Measurements from ENCODE around the gene NSMCE1.

NSMCE1 gene

GRCh38 chr16:27268376-27269299 lies at the start of gene NSMCE1:
Gene NSMCE1, minus strand, starts transcription at chr16:27268772. Its CDS starts 11,202 bp downstream, at chr16:27257570.
- DNase-seq, result peak; percentile 94

DNA sequence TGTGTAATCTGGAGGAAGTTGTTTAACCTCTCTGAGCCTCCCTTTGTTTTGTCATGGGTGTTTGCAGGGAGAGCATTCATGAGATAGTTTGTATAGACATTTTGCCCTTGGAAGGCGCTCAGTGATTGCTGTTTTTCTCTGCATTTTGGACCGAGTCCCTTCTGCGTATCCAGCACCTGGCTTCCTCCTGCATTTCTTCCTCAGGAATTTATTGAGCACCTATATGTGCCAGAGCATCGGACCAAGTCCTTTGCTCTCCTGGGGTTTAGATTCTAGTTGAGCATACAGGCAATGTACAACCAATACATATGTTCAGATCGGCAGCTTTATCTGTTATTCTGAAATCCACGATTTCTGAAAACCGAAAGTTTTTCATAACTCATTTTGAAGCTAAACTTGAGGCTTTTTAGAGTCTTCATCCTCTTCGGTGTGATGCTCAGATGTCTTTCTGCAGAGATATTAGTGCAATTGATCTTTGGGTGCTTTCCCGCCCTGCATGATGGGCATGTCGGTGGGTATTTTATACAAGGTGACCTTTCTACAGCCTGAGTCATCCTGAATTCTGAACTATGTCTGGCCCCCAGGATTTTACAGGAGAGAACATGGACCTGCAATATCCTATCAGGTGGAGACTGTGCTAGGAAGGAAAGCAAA lies 49.3 kb upstream of the NSMCE1 start:
- DNase-seq, result no peak

GRCh38 chr16:27317320-27317719 lies 48.7 kb upstream of the NSMCE1 start:
- DNase-seq, result no peak

GRCh38 chr16:27316038-27316680 lies 47.6 kb upstream of the NSMCE1 start:
- DNase-seq, result no peak

DNA sequence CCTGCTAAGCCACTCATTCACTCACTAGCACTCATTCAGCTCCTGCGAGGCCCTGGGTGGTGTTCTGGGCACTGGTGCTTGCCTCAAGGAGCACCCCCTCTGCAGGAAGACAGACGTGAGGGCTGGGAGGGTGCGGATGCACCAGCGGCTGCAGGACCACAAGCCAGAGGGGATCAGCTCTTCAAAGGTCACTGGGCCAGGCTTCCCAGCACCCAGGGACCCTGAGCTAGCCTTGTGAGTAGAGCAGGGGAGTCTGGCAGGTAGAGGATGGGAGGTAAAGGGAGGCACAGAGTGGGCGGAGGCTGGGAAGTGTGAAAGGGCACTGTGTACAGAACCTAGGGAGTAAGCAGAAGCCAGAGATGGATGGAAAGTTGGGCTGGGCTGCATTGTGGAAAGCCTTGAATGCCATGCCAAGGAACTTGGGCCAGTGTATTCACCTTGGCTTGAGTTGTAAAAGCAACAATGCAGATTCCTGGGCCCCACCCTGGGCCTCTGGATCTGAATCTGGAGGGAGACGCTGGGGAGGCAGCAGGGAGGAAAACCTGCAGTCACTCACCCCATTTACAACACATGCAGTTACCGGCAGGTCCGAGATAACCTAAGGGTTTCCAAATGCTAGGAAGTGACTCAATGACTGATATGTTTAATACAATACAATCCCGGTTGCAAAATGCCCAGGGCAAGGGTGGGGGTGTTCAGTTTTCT lies 46.9 kb upstream of the NSMCE1 start:
- DNase-seq, result peak; percentile 64

DNA sequence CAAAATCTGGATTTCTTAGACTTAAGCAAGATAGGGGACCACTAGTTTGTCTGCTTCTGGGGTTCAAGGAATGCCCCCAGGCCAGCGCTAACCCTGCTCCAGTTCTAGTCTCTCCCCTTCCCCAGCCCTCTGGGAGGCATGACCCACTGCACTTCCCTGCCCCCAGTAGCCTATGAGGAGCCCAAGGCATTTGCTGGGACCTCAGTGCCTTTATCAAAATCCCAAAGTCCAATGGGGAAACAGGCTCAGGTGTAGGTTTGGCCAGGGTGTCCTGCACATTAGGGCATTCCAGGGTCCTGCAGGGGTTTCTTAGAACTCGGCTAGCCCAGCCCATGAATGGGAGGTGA lies 46.4 kb upstream of the NSMCE1 start:
- DNase-seq, result no peak

GRCh38 chr16:27314161-27314723 lies 45.7 kb upstream of the NSMCE1 start:
- peak; percentile 79 for DNase-seq

GRCh38 chr16:27313422-27314160 lies 45.0 kb upstream of the NSMCE1 start, which contains the start of gene IL4R:
Gene IL4R, plus strand, starts transcription at chr16:27313974. Its CDS starts 26,230 bp downstream, at chr16:27340204.
- DNase-seq, result peak; percentile 88

DNA sequence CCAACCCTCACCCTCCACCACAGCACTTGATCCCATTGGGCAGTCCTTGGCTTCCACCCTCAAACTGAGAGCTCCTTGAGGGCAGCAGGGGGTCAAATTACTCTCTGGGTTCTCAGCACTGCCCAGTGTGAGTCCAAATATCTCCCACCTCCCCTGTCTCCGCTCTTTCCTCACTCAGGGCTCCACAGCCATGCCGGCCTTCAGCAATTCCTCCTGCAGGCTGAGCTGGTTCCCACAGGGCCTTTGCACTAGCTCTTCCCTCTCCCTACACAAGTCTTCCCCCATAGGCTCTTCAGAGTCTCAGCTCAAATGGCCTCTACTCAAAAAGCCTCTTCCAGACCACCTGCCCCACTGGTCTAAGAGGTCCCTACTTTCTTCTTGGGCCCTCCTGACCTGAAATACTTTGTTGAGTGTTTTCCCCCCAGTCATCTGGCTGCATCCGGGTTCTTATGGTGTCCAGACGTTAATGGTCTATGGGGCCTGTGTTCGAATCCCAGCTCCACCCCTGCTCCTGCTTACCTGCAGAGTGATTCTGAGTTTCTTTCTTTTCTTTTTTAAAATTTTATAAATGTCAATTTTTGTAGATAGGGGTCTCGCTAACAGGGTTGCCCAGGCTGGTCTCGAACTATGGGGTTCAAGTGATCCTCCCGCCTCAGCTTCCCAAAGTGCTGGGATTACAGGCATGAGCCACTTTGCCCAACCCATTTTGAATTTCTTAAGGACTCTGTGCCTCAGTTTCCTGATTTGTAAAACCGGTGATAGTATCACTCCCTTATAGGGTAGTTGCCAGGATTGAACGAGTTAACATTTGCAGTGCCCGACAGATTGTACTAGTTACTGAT lies 44.2 kb upstream of the NSMCE1 start:
- DNase-seq, result no peak

- no peak for DNase-seq
Measured at GRCh38 chr16:27311897-27312303, 43.3 kb upstream of the NSMCE1 start.

- DNase-seq, result no peak
Measured at GRCh38 chr16:27311448-27311830, 42.9 kb upstream of the NSMCE1 start.

- DNase-seq, result no peak
Measured at GRCh38 chr16:27310576-27311447, 42.2 kb upstream of the NSMCE1 start.

- no peak for DNase-seq
Measured at GRCh38 chr16:27308792-27309191, 40.2 kb upstream of the NSMCE1 start.

DNA sequence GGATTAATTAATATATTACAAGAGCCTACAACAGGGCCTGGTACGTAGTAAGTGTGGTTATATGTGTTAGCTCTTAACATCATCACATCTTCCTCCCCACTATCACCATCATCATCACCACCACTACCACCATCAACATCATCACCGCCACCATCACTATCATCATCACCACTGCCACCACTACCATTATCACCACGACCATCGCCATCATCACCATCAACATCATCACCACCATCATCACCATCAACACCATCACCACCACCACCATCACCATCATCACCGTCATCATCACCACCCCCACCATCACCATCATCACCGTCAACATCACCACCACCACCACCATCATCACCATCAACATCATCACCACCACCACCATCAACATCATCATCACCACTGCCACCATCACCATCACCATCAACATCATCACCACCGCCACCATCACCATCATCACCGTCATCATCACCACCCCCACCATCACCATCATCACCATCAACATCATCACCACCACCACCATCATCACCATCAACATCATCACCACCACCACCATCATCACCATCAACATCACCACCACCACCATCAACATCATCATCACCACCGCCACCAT lies 37.4 kb upstream of the NSMCE1 start:
- no peak for DNase-seq

- DNase-seq, result no peak
Measured at GRCh38 chr16:27304881-27305745, 36.5 kb upstream of the NSMCE1 start.

DNA sequence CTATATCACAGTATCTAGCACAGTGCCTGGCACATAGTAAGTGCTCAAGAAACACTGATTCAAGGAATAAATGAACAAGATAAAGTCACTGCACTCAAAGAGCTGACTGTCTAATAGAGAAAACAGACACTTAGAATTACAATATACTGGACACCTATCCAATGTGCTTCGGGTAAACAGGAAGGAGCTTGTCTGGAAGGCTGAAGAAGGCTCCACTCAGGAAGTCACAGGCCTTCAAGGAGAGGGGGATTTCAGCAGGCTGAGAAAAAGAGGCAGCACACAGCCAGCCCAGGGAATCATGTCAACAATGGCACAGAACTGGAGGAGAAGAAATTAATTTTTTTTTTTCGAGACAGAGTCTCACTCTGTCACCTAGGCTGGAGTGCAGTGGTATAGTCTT lies 35.5 kb upstream of the NSMCE1 start:
- no peak for DNase-seq

GRCh38 chr16:27303256-27304100 lies 34.9 kb upstream of the NSMCE1 start:
- no peak for DNase-seq
